ENCODE results near the gene NAA80.
"Not testable (repeated sequence)": the region's sequence is repeated elsewhere in the genome, so short reads cannot be mapped to it uniquely, and the experiment has no call there.

Gene NAA80

GRCh38 chr3:50269460-50269859 lies 29.7 kb downstream of the NAA80 start:
- no peak for DNase-seq (ENCODE audit: low read depth)

- DNase-seq (ENCODE audit: low read depth) = no peak
Observed at GRCh38 chr3:50268703-50269451, 30.3 kb downstream of the NAA80 start, which contains the start of gene SEMA3B. SEMA3B (plus strand) TSS chr3:50269147; CDS start chr3:50269241, 94 bp downstream.

DNA sequence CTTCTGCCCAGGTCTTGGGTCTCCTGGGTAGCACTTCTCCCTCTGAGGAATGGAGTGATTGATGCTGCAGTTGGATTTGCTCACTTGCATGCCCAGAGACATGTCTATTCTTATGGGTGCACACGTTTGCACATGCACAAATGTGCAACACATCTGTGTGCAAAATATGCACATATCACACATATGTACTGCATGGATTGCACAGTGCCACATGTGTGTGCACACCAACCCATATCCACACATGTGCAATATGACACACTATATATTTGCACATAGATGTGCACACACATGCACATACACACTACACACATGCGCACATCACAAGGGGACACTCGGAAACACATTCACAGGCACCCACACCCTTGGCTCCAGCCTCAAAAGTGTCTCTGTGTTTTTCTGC lies 30.9 kb downstream of the NAA80 start:
- DNase-seq (ENCODE audit: low read depth) = no peak

DNA sequence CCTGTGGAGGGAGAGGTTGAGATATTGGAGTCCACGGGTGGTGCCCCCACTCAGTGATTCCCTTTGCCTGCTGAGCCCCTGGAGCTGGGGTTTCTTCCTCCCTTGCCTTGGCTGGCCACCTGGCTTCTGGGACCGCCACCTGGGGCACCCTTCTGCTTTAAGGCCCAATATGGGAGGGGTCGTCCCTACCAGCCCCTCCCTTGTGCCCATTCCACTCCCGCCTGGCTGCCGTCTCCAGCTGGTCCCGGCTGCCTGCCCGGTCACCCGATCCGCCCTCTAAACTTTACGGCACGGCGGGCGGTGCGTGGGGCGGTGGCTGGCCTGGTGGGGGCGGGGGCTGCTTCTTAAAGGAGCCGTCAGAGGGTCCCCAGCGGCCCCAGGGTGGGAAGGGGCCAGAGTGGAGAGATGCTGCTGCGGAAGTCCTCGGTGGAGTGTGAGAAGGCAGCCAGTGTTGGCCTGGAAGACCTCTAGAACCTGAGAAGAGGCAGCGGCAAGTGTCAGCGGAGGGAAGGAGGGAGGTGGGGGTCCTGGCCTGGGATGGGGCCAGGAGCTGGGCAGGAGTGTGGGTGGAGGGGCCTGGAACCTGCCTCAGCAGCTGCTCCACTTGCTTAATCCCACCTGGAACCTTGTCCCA lies 31.8 kb downstream of the NAA80 start:
- DNase-seq (ENCODE audit: low read depth) = no peak

DNA sequence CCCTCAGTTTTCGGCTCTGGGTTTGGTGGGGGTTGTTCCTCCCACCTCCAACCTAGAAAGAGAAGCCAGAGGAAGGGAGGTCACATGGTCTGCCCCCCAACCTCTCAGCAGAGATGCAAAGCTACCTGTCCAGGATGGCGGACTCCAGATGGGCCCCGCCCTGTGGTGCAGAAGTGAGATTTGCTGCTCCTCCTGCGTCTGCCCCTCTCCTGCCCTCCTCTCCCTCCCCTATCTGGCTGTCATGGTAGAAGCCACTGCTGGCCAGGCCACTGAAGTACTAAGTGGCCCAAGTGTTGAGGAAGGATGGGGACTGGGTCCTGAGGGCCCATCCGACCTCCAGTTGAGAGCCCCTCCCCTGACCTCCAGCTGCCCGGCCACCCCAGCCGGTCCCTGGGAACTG lies 32.4 kb downstream of the NAA80 start:
- no peak for DNase-seq (ENCODE audit: low read depth)

DNA sequence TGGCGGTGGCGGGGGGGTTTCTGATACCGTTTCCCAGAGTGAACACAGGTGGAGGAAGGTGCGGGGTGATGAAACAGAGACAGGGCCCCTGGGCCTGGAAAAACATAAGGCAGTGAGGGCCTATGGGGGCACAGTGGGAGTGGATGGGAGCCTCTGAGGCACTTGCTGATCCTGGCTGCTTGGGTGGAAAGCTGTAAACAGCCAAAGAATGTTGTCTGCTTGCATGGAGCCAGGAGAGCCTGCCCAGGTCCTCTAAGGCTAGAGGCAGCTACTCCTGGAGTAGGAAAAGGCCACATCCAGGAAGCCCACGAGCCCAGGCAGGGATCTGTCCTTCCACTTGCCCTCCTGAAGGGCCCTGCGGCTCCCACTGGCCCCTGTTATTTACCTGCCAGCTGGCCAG lies 33.2 kb downstream of the NAA80 start:
- no peak for DNase-seq (ENCODE audit: low read depth)

DNA sequence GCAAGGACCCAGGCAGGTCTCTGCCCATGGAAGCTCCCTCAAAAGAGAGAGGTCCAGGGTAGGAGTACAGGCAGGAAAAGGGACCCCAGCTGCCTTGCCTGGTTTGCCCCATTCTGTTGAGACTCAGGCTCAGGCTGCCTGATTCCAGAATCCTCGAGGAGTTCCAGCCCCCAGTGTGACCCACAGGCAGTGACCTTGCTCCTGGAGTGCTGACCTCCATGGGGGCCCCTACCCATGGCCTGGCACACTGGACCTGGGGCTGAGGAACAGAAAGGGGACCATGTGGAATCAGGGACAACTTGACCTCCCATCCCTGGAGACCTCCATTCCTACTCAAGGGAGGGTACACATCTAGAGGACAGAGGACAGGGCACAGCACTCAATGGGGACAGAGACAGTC lies 33.6 kb downstream of the NAA80 start:
- no peak for DNase-seq (ENCODE audit: low read depth)

GRCh38 chr3:50264964-50265485 lies 34.2 kb downstream of the NAA80 start:
- no peak for DNase-seq (ENCODE audit: low read depth)

DNA sequence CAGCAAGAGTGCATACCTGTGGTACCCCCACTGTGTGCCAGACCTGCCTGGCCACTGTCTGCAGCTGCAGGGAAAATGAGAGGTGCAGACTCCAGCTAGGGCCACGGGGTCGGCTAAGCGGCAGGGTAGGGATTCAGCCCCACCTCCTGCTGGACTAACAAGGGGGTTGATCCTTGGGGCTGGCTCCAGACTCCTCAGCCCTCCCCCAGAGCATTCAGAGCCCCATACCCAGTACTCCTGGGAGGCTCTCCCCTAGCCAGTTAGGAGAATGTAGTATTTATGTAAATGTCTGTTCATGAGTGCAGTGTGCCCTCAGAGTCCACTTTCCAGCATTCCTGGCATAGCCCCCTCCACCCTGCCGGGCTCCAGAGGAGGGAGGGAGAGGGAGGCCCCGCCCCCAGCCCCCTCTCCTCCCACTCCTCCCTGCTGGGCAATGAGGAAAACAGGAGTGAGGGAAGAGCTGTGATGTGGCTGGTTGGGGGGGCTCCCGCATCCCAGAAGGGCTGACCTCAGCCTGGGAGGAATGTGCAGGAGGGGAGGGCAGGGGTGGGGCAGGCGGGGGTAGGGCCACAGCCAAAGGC lies 34.7 kb downstream of the NAA80 start:
- DNase-seq (ENCODE audit: low read depth) = peak; percentile 80

- no peak for DNase-seq (ENCODE audit: low read depth)
Observed at GRCh38 chr3:50263478-50264382, 35.5 kb downstream of the NAA80 start.

DNA sequence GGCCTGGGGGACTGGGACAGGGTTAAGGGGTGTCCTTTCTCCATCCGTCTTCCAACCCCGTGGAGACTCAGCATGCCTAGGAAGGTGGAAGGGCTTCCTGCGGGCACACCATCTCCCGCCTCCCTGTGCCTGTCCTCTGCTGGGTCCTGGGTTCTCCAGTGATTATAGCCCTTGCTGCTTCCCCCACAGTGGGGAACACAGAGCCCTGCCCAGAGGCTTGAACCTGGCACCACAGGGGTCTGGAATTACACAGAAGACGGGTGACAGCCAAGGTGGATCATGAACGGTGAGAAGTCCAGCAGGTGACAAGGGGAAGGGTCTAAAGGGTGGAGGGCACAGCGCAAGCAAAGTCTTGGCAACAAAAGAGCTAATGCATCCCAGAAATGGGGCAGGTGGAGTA lies 36.4 kb downstream of the NAA80 start:
- DNase-seq (ENCODE audit: low read depth) = no peak

DNA sequence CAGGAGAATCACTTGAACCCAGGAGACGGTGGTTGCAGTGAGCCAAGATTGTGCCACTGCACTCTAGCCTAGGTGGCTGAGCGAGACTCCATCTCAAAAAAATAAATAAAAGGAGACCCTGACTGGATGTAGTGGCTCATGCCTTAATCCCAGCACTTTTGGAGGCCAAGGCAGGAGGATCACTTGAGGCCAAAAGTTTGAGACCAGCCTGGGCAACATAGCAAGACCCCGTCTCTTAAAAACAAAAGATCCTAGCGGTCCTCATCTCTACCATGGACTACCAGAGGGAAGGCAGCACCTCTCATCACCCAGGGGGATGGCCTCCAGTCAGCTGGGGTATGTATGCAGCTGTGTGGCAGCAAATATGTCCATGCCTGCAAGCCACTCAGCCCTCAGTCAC lies 37.0 kb downstream of the NAA80 start:
- not testable (repeated sequence) for DNase-seq (ENCODE audit: low read depth)

DNA sequence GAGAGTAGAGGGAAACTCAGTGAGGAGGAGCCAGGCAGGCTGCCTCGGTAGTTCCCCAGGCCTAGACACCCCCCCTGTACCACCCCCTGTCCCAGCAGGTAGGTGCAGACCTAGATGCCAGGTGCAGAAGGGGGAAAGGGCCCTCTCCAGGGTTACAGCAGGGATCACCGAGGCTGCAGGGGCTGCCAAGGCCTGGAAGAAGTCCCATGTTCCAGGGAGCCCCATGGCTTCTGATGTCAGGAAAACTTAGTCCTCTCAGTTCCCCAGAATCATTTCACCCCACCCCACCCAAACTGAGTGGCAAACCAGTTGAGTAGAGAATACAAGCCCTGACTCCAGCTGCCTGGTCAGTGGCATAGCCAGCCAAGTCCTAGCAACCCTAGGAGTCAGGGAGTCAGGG lies 37.7 kb downstream of the NAA80 start:
- no peak for DNase-seq (ENCODE audit: low read depth)

DNA sequence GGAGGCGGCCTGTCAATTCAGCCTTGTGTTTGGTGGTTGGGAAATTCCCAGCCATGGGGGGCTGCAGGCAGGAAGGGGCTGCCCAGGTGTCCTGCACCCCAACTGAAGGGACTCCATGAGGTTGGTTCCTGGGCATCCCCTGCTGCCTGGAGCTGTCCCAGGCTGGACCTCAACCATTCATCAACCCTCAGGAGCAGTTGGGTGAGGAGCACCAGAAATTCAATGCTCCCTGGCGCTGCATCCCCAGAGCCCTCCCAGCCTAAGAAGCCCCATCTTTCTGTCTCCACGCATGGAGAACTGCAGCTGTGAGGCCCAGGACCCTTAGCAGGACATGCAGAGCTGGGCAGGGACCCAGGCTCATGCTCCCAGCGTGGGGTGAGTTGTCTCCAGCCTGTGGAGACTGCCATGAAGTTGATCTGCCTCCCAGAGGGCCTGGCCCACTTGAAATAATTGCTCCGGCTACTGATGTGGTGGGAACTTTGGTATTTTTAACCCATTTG lies 38.2 kb downstream of the NAA80 start:
- DNase-seq (ENCODE audit: low read depth) = no peak

GRCh38 chr3:50260027-50260941 lies 38.9 kb downstream of the NAA80 start:
- DNase-seq (ENCODE audit: low read depth) = no peak

DNA sequence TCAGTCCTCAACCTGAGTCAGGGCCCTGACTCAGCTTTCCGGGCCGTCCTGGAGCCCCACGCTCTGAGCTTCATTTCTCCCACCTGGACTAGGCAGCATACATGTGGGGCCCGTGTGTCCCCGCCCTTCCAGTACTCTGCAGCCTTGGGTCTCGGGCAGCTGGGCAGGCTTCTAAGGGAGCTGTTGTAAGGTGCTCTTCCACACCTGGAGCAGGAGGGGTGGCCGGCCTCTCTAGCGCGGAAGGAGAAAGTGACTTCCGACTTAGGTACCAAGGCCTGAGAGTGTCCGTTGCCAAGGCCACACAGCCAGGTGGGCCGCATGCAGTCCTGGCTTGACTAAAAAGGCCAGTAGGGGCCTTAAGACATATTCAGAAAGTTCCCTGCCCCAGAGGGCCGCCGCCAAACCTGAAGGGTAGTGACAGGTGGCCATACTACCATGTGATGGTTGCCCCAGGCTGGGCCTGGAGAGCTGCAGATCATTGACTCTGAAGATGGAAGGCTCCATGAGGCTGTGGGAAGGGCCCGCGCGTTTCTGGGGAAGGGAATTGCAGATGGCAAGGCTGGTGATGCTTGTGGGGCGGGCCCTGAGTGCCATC lies 39.7 kb downstream of the NAA80 start:
- DNase-seq (ENCODE audit: low read depth) = no peak

GRCh38 chr3:50258979-50259378 lies 40.2 kb downstream of the NAA80 start:
- DNase-seq (ENCODE audit: low read depth) = no peak

- DNase-seq (ENCODE audit: low read depth) = no peak
Observed at GRCh38 chr3:50258029-50258680, 41.0 kb downstream of the NAA80 start.

DNA sequence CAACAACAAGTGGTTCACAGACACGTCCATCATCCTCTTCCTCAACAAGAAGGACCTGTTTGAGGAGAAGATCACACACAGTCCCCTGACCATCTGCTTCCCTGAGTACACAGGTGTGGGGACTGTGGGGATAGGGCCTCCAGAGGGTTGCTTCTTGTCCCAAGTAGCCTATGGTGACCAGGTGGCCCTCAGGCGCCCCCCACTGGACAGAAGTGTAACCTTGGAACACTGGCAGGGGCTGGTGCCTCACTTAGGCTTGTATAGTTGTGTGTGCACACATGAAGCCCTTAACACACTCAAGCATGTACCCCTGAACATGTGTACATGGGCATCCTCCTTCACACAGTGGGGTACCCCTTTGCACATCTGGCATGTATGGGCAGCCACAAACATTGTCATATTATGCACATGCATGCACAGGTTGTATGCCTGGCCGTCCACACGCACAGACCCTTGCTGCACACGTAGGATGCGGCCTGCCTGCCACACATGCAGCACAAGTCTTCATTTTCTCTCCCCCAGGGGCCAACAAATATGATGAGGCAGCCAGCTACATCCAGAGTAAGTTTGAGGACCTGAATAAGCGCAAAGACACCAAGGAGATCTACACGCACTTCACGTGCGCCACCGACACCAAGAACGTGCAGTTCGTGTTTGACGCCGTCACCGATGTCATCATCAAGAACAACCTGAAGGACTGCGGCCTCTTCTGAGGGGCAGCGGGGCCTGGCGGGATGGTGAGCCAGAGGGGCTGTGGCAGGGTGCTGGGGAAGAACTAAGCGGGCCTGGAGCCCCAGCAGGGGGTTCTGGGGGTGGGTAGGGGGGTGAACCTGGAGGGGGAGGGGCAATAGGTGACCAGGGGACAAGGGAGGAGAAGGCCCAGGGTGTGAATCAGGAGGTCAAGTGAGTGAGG lies 42.0 kb downstream of the NAA80 start:
- no peak for DNase-seq (ENCODE audit: low read depth)

Data from non-pigmented ciliary epithelial cell (primary cell).